Fibroblast of mammary gland (primary cell): ENCODE measurements around the gene USHBP1.

ENCODE experiments used
- DNase-seq: peaks from one replicate; pipeline ENCODE4 v3.0.0-alpha.2; 2010; ENCODE audit warnings: low read depth
- H3K4me3 ChIP-seq: 2 replicates; pipeline ENCODE4 v1.5.1; 2011; ENCODE audit warnings: low read depth, mild to moderate bottlenecking, low read length, moderate library complexity; ENCODE audit not compliant: control insufficient read depth
- CTCF ChIP-seq: conservative IDR thresholded peaks from 2 replicates; pipeline ENCODE4 v1.5.1; 2011; ENCODE audit warnings: low read depth, low read length, inconsistent platforms; ENCODE audit not compliant: control insufficient read depth, insufficient read depth

Gene USHBP1

GRCh38 chr19:17209126-17210036 lies 55.2 kb downstream of the USHBP1 start:
- no peak overlapping the region for H3K4me3 ChIP-seq
- DNase-seq: peak; percentile 51
- TF ChIP-seq CTCF: no peak

DNA sequence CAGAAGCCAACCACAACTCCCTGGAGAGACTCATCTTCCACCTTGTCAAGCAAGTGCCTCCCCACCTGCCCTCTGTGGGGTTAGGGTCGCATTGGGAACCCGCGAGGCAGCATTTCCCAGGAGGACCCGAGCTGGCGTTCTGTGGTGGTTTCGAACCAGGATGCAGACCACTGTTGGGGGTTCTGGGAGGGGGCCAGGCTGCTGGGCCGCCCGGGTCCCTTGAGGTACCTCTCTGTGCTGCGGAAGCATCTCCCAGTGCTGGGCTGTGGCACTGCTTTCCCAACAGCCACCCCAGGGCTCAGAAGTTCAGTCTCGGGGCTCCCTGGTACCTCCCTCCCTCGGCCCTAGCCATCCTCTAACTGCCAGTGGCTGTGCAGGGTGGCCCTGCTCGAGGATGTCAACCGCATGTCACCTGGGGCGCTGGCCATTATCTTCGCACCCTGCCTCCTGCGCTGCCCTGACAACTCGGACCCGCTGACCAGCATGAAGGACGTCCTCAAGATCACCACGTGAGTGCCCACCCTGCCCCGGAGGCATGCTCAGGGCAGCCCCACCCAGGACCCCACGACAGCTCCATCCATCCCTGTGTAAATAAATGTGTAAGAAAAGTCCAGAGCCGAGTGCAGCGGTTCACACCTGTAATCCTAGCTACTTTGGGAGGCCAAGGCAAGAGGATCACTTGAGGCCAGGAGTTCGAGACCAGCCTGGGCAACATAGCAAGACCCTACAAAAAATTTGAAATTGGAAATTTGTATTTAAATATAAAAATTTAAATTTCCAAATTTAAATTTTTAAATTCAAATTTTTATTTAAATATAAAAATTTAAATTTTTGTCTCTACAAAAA lies 57.6 kb downstream of the USHBP1 start:
- no peak for TF ChIP-seq CTCF
- H3K4me3 ChIP-seq: no peak overlapping the region
- DNase-seq: no peak

DNA sequence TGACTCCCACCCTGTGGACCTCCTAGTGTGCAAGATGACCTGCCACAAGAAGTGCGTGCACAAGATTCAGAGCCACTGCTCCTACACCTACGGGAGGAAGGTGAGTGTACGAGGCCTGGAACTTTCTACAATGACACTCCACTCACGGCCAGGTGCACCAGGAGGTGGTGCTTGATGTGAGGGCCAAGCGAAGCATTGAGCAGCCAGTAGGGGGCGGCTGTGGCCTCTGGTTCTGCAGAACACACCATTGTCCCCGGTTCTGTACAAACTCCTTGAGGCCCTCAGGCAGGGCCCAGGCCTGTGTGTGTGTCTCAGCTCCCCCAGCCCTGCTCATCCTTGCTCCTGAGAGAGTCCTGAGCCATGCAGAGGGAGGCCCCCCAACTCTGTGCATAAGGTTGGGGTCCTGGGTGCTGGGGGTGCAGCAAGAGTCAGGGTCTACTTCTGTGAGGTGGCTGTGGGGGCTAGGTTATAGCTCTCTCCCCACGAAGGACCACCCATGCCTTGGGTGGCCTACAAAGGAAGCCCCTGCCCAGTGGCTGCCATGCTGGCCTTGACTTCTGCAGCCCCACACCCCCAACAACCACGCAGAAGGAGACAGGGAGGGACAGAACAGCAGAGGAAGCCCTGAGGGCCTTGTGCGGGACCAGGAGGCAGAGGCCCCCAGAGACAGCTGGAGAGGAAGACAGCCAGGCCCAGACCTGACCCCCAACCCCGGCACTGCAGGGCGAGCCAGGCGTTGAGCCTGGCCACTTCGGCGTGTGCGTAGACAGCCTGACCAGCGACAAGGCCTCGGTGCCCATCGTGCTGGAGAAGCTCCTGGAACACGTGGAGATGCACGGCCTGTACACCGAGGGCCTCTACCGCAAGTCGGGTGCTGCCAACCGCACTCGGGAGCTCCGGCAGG lies 59.1 kb downstream of the USHBP1 start:
- peak; percentile 63 for TF ChIP-seq CTCF
- no peak overlapping the region for H3K4me3 ChIP-seq
- peak; percentile 63 for DNase-seq

- H3K4me3 ChIP-seq: no peak overlapping the region
- DNase-seq: no peak
- TF ChIP-seq CTCF: no peak
Observed at GRCh38 chr19:17202713-17203112, 61.8 kb downstream of the USHBP1 start.

DNA sequence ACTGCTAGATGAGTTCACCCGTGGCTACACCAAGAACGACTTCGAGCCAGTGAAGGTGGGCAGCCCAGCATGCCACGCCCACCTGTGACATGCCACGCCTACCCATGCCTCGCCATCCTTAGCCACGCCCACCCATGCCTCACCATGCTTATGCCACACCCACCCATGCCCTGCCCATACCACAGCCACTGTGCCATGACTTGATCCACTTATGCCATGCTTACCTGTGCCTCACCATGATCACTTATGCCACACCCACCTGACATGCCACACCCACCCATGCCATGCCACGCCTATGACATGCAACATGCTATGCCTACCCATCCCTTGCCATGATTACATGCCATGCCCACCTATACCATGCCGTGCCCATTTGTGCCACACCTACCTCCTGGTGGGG lies 62.3 kb downstream of the USHBP1 start:
- no peak overlapping the region for H3K4me3 ChIP-seq
- TF ChIP-seq CTCF: no peak
- DNase-seq: peak; percentile 24
